Measurements from ENCODE around the gene MT1H.
"Not testable (repeated sequence)": the region's sequence is repeated elsewhere in the genome, so short reads cannot be mapped to it uniquely, and the experiment has no call there.

The MT1H gene

DNA sequence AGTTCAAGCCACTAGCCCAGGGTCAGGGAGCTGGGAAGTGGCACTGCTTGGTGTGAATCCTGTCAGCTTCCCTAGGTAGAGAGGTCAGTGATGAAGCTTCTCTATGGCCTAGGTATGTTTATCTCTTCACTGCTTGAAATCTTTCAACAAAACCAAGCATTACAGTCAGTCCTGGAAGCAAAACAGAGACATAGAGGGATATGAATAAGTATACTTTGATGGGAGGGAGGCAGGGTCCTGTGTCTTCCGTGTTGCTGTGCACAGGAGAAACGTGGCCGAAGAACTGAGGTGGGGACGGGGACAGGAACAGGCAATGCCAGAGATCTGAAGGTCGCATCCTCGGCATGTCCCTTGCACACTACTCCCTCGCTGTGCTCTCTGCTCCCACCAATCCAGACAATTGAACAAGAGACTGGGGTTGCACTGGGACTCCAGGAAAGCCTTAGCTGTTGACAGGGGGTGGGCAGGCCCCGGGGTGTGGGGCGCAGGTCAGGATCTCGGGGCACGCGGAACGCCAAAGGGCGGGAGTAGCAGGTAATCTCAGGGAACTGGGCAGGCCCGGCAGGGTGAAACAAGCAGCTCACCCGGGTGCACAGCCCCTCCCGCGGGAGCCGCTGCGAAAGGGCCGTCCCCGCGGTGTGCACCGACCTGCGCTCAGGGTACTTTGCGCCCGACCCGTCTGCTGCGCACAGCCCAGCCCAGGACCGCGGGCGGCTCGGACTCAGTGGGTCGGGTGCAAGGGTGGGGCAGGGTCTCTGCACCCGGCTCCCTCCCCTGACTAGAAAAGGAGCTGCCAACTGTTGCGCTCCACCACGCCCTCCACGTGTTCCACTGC, at the start of gene MT1H:
TSS of gene MT1H (plus strand) at position 810 of the 835 bp plus-strand sequence. CDS start 71 bp downstream, outside the sequence.
- DNase-seq: no peak

DNA sequence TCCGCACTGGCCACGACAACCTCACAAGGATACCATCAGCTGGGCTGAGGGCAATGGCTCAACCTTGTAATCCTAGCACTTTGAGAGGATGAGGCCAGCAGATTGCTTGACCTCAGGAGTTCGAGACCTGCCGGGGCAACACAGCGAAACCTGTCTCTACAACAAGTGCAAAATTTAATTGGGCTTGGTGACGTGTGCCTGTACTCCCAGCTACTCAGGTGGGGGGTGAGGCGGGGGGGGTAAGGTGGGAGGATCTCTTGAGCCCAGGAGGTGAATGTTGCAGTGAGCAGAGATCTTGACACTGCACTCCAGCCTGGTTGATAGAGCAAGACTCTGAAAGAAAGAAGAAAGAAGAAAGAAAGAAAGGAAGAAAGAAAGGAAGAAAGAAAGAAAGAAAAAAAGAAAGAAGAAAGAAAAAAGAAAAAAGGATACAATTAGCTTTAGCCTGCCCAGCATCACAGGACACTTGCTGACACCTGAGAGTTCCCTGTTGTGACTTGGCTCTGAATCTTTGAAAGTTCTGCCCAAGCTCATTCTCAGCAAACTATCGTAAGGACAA, 49.2 kb upstream of the MT1H start:
- no peak for DNase-seq

DNA sequence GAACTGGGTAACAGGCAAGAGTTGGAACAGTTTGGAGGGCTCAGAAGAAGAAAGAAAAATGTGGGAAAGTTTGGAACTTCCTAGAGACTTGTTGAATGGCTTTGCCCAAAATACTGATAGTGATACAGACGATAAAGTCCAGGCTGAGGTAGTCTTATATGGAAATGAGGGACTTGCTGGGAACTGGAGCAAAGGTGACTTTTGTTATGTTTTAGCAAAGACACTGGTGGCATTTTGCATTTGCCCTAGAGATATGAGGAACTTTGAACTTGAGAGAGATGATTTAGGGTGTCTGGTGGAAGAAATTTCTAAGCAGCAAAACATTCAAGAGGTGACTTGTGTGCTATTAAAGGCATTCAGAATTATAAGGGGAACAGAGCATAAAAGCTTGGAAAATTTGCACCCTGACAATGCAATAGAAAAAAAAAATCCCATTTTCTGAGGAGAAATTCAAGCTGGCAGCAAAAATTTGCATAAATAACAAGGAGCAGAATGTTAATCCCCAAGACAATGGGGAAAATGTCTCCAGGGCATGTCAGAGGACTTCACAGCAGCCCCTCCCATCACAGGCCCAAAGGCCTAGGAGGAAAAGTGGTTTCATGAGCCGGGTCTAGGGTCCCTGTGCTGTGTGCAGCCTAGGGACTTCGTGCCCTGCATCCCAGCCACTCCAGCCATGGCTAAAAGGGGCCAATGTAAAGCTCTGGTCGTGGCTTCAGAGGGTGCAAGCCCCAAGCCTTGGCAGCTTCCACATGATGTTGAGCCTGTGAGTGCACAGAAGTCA, 47.8 kb upstream of the MT1H start:
- not testable (repeated sequence) for DNase-seq

DNA sequence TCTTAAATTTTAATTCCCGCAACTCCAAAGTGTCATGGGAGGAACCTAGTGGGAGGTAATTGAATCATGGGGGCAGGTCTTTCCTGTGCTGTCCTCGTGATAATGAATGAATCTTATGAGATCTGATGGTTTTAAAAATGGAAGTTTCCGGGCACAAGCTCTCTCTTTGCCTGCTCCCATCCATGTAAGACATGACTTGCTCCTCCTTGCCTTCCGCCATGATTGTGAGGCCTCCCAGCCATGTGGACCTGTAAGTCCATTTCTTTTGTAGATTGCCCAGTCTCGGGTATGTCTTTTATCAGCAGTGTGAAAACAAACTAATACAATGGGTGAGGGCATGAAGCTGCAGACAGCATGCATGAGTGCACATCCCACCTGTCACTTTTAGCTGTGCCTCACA, 46.4 kb upstream of the MT1H start:
- DNase-seq: not testable (repeated sequence)

DNA sequence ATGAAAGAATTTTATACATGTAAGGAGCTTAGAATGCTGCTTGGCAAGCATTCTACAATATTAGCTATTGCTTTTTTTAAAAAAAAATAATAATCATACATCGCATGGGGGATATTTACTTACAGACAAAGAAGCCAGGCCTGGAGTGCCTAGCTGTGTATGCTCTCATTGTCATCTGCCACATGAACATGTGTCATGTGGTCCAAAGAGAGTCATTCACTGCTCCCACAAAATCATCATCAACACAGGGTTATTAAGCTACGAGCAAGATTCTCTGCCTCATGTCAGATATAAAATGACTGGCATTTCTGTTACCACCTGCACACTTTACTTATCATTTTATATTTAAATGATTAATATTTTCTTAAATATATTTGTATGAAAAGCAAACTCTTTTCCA, 46.0 kb upstream of the MT1H start:
- DNase-seq: no peak

DNA sequence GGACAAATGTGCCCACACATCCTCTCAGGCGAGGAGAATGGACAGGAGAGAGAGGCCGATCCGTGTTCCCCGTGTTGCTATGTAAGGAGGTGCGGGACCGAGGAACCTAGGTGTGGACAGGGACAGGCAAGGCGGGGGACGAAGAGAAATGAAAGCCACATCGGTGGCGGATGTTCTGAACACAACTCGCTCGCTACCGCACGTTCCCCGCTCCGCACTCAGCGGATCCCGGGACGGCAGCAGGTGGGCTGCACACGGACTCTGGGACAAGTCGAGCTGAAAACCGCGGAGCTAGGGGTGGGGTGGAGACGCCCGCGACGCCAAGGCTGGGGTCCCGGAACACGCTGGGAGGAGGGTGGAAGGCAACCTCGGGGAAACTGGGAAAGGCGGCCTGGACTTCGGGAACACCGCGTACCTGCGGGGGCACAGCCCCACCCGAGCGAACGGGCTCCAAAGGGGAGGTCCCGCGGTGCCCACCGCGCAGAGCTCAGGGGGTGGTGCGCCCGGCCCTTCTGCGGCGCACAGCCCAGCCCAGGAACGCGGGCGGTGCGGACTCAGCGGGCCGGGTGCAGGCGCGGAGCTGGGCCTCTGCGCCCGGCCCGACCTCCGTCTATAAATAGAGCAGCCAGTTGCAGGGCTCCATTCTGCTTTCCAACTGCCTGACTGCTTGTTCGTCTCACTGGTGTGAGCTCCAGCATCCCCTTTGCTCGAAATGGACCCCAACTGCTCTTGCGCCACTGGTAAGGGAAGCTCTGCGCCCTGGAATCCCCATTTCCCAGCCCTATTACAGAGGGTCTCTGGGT, 44.3 kb upstream of the MT1H start, which contains the start of gene MT1E:
TSS of gene MT1E (plus strand) at position 642 of the 803 bp plus-strand sequence. CDS start at position 713, 71 bp downstream.
- peak; percentile 79 for DNase-seq

DNA sequence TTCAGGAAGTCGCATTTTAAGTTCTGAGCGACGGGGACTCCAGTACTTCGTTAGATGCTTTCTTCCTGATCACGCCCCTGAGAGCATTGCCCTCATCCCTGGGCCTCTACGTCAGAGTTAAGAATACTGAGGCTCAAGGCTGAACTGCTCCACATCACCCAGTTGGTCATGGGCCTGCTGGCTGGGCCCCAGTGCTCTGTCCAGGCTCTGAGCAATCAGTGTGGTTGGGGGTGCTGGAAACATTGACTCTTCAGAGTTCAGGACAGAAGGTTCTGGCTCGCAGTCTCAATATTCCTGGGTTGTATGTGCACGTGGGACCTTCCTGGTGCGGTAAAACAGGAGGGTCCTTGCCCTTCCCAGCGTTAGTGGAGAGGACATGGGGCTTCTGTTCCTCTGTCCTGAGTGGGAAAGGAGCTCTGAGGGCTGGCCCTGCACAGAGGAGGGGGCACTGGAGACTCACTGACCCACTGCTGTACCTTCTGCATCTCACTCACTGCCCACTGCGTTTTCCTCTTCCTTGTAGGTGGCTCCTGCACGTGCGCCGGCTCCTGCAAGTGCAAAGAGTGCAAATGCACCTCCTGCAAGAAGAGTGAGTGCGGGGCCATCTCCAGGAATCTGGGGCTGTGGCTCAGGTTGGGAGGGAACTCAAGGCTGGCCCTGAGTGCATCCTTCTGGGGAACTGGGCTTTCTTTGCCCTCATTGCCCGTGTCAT, 43.5 kb upstream of the MT1H start:
- no peak for DNase-seq

DNA sequence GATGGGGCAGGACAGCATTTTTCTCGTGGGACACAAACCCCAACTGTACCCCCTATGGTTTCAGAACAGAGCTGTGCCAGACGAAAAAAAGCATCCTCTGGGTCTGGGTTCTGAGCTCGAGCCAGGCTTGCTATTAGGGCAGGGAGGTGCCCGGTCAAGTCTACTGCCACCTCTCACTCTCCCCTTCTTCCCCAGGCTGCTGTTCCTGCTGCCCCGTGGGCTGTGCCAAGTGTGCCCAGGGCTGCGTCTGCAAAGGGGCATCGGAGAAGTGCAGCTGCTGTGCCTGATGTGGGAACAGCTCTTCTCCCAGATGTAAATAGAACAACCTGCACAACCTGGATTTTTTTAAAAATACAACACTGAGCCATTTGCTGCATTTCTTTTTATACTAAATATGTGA, 42.9 kb upstream of the MT1H start:
- DNase-seq: no peak

DNA sequence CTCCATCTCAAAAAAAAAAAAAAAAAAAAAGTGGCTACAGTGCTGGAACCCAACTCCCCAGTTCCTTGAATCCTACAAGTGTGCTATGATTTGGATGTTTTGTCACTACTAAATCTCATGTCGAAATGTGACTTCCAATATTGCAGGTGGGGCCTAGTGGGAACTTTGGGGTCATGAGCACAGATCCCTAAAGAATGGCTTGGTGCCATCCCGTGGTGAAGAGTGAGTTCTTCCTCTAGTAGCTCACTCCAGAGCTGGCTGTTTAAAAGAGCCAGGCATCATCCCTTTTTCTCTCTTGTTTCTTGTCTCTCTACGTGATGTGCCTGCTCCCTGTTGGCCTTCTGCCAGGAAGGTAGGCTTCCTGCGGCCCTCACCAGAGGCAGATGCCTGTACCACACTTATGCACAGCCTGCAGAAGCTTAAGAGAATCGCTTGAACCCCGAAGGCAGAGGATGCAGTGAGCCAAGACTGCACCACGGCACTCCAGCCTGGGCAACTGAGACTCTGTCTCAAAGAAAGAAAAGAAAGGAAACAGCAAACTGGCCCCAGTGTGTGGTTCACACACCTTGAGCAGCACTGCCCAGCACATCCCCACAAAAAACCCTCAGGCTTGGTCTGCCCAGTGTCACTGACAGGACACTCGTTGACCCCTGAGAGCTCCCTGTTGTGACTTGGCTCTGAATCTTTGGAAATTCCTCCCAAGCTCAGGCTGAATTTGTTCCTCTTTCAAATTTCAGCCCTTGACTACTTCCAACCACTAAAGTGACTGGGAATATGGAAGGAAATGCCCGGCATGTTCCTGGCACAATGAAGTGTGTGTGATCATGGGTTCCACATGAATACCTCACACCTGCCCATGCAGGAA, 40.9 kb upstream of the MT1H start:
- no peak for DNase-seq

DNA sequence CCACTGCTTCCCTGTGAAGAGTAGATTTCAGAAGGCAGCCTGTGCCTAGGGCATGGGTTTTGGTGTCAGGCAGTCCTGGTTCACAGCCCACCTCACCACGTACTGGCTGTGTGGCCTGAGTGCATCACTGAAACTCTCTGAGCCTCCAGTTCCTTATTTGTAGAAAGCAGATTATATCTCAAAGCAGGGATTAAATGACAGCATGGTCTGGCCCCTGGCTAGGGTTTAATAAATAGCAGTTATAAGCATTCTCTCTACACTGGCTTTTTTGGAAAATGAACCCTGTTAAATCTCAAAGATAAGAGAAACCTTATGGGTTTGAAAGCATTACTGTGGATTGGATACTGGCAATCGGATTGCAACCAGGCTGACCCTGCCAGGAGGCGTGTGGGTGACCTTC, 40.1 kb upstream of the MT1H start:
- no peak for DNase-seq

DNA sequence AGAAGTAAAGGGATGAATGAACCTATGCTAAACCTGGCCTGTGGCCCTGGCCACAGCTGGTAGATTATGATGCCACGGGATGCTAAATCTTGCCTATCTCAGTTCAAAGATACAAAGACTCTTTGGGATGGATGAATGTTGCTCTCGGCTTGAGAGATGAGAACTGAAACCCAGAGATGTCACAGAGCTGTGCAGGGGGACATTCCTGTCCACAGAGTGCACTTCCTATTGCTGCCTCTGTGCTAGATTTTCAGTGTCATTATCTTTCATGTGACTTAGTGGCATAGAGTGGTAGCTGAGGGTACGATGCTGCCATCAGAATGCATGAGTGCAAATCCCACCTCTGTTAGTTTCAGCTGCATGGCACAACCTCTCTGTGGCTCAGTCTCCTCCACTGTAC, 39.5 kb upstream of the MT1H start:
- DNase-seq: no peak

DNA sequence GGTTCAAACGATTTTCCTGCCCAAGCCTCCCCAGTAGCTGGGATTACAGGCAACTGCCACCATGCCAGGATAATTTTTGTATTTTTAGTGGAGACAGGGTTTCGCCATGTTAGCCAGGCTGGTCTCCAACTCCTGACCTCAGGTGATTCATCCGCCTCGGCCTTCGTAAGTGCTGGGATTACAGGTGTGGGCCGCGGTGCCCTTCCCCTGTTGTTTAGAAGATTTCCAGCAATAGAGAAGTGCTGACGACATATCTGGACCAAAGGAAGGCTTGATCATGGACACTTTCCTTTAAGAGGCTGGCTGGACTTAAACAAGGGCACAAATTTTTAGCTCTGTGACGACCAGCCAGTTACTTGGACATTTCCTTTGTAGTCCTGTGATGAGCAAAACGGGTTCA, 38.4 kb upstream of the MT1H start:
- DNase-seq: no peak

DNA sequence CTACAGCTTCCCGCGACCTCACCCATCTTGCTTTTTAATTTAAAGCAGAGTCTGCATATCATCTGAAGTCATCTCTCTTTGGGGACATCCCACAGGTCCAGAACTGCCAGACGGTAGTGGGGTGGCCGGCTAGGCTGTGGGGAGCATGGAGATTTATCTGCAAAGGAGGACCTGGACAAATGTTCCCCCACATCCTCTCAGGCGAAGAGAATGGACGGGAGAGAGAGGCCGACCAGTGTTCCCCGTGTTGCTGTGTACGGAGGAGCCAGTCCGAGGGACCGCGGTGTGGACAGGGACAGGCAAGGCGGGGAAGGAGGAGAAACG, 37.8 kb upstream of the MT1H start:
- no peak for DNase-seq

DNA sequence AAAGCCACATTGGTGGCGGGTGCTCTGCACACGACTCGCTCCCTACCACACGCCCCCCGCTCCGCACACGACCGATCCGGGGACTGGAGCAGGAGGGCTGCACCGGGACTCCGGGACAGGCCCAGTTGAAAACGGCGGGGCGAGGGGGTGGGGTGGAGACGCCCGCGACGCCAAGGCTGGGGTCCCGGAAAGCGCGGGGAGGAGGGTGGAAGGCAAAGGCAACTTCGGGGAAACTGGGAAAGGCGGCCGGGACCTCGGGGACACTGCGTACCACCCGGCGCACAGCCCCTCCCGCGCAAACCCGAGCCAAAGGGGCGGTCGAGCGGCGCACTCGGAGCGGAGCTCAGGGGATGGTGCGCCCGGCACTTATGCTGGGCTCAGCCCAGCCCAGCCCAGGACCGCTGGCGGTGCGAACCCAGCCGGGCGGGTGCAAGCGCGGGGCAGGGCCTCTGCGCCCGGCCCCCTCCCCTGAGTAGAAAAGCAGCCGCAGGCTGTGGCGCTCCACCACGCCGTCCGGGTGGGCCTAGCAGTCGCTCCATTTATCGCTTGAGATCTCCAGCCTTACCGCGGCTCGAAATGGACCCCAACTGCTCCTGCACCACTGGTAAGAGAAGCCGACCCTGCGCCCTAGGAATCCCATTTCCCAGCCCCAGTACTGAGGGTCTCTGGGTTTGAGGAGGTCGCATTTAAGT, 37.3 kb upstream of the MT1H start, which contains the start of gene MT1M:
TSS of gene MT1M (plus strand) at position 504 of the 692 bp plus-strand sequence. CDS start at position 577, 73 bp downstream.
- peak; percentile 51 for DNase-seq

DNA sequence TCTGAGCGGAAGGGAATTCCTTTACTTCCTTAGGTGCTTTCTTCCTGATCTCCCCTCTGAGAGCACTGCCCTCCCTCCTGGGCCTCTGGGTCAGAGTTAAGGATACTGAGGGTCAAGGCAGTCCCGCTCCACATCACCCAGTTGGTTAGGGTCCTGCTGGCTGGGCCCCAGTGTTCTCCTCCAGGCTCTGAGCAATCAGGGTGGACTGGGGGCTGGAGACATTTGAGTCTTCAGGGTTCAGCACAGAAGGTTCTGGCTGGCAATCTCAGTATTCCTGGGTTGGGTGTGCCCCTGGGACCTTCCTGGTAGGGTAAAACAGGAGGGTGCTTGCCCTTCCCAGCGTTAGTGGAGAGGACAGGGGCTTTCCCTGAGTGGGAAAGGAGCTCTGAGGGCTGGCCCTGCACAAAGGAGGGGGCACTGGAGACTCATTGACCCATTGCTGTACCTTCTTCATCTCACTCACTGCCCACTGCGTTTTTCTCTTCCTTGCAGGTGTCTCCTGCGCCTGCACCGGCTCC, 36.7 kb upstream of the MT1H start:
- no peak for DNase-seq

DNA sequence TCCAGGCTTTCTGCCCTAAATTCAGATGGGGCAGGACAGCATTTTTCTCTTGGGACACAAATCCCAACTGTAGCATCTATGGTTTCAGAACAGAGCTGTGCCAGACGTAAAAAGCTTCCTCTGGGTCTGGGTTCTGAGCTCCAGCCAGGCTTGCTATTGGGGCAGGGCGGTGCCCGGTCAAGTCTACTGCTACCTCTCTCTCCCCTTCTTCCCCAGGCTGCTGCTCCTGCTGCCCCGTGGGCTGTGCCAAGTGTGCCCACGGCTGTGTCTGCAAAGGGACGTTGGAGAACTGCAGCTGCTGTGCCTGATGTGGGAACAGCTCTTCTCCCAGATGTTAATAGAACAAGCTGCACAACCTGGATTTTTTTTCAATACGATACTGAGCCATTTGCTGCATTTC, 36.1 kb upstream of the MT1H start:
- DNase-seq: no peak

DNA sequence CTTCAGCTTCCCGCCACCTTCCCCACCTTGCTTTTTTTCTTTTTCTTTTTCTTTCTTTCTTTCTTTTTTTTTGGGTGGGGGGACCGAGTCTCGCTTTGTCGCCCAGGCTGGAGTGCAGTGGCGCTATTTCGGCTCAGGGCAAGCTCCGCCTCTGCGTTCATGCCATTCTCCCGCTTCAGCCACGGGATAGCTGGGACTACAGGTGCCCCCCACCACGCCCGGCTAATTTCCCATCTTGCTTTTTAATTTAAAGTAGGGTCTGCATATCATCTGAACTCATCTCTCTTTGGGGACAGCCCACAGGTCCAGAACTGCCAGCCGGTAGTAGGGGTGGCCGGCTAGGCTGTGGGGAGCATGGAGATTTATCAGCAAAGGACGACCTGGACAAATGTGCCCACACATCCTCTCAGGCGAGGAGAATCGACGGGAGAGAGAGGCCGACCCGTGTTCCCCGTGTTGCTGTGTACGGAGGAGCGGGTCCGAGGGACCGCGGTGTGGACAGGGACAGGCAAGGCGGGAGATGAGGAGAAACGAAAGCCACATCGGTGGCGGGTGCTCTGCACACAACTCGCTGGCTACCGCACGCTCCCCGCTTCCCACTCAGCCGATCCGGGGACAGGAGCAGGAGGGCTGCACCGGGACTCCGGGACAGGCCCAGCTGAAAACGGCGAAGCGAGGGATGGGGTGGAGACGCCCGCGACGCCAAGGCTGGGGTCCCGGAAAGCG, 34.7 kb upstream of the MT1H start:
- DNase-seq: peak; percentile 43

DNA sequence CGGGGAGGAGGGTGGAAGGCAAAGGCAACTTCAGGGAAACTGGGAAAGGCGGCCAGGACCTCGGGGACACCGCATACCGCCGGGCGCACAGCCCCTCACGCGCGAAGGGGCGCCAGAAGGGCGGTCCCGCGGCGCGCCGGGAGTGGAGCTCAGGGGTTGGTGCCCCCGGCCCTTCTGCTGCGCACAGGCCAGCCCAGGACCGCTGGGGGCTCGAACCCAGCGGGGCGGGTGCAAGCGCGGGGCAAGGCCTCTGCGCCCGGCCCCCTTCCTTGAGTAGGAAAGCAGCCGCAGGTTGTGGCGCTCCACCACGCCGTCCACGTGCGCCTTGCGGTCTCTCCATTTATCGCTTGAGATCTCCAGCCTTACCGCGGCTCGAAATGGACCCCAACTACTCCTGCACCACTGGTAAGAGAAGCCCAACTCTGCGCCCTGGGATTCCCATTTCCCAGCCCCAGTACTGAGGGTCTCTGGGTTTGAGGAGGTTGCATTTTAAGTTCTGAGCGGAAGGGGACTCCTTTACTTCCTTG, 34.1 kb upstream of the MT1H start:
- no peak for DNase-seq
